T-helper 1 cell (primary cell): ENCODE results near the gene CSTA.

Source experiments
- DNase-seq, 5 donors: peaks; one replicate each; pipeline ENCODE4 v3.0.0-alpha.2; 2012 to 2020
- total RNA-seq, 4 donors: gene quantifications; one replicate each; lab custom pipeline; 2026; lab: John Stamatoyannopoulos, UW

CSTA gene, protein sequence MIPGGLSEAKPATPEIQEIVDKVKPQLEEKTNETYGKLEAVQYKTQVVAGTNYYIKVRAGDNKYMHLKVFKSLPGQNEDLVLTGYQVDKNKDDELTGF
- 0 to 0.46 (median 0.13) reads per million in 4 donors for total RNA-seq

DNA sequence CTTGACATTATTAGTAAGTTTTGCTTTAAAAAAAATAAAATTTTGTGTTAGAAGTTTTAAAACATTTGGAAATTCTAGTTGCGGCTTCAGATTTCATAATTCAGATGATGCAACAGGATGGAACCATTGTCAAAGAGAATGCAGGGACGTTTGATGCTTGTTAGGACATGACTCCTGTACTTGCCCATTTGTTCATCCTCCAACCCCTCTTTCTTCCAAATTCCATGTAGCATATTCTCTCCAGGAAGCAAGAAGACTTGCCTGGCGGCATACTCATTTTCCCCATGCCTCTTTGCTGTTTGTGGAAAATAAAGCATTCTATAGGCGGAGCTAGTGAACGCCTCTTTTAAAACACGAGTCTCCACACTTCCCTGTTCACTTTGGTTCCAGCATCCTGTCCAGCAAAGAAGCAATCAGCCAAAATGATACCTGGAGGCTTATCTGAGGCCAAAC is at the start of gene CSTA:
Gene CSTA (plus strand): TSS at position 378 of the 453 bp plus-strand sequence. CDS start 45 bp downstream, at position 423.
- no peak for DNase-seq

DNA sequence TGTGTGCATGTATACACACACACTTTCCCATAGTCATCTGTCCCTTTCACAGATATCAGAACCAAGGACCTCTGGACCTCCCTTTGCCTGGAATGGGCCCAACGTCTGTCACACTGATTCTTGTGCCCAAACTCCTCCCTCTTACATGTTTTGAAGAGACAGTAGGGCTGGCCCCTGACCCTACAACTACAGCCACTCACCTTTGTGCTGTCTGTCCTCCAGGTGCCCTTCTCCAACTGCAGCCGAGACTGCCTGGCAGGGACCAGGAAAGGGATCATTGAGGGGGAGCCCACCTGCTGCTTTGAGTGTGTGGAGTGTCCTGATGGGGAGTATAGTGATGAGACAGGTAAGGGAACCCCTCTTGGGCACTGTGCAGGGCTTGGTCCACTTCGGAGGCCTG is 43.2 kb upstream of the CSTA start:
- DNase-seq: no peak

DNA sequence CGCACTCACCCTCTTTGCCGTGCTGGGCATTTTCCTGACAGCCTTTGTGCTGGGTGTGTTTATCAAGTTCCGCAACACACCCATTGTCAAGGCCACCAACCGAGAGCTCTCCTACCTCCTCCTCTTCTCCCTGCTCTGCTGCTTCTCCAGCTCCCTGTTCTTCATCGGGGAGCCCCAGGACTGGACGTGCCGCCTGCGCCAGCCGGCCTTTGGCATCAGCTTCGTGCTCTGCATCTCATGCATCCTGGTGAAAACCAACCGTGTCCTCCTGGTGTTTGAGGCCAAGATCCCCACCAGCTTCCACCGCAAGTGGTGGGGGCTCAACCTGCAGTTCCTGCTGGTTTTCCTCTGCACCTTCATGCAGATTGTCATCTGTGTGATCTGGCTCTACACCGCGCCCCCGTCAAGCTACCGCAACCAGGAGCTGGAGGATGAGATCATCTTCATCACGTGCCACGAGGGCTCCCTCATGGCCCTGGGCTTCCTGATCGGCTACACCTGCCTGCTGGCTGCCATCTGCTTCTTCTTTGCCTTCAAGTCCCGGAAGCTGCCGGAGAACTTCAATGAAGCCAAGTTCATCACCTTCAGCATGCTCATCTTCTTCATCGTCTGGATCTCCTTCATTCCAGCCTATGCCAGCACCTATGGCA is 41.1 kb upstream of the CSTA start:
- no peak for DNase-seq

DNA sequence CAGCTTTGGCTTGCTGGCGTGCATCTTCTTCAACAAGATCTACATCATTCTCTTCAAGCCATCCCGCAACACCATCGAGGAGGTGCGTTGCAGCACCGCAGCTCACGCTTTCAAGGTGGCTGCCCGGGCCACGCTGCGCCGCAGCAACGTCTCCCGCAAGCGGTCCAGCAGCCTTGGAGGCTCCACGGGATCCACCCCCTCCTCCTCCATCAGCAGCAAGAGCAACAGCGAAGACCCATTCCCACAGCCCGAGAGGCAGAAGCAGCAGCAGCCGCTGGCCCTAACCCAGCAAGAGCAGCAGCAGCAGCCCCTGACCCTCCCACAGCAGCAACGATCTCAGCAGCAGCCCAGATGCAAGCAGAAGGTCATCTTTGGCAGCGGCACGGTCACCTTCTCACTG is 40.6 kb upstream of the CSTA start:
- DNase-seq: no peak

DNA sequence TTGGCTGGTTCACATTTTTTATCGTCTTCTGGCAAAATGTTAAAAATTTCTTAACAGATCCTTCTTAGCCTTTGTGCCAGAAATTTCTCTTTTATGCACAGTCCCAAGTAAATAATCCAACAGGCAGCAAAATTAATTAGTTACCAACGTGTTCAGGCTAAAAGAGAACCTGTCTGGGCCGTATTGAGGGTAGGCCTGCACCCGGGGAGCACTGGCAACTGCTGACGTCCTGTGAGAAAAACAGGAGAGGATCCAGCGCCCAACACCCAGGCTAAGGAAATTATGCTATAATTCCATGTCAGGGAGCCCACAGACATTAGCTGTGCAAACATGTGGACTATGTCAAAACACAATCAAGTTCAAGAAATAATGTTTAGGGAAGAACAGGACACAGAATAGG is 30.7 kb upstream of the CSTA start:
- DNase-seq: no peak

DNA sequence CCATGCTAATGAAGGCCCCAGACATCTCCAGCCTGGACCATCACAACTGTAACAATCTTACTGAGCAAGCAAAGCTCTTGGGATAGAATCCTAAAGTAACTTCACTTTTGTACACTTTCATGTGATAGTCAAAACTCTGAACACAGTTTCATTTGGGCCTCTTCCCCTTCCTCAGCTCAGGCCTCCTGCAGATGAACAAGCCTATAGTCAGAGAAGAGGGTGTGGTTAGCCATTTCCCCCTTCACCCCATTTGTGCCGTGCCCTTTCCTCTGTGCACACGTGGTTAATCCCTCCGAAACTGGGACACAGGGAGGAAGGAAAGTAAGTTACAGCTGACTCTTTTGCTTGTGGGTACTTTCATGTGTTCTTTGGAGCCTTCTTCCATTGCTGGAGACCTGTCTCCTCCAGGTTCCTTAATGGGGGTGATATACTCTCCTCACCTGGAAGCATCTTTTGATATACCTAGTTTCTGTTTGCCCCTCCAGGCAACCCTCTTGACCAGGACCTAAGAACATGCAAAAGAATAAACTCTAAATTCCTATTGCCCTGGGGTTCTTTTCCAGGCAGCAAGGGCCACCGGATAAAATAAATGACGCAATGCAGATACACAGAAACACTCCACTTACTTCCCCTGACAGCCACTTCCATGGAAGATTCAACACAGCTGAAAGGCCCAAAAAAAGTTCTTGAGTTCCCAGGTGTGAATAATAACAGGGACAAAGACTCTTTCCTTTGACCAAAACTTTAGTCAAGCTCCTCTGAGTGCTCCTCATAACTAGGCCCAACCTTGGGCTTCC is 29.6 kb upstream of the CSTA start:
- peak in 1 of 5 donors; percentile 33 for DNase-seq

DNA sequence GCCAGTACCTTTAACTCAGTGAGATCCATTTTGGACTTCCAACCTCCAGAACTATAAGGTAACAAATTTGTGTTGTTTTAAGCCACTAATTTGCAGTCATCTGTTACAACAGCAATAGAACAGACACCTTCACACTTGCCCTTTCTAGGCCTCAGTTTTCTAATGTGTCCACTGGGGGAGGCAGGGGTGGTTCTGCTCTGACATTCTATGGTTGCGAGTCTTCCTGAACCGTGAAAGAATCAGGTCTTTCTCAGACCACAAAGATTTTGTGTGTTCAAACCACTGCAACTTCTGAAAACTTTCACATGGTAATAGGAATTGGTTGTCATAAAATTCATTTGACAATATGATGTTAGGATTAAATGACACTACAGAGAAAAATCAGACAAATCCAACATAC is 26.8 kb upstream of the CSTA start:
- DNase-seq: peak in 1 of 5 donors; percentile 35

DNA sequence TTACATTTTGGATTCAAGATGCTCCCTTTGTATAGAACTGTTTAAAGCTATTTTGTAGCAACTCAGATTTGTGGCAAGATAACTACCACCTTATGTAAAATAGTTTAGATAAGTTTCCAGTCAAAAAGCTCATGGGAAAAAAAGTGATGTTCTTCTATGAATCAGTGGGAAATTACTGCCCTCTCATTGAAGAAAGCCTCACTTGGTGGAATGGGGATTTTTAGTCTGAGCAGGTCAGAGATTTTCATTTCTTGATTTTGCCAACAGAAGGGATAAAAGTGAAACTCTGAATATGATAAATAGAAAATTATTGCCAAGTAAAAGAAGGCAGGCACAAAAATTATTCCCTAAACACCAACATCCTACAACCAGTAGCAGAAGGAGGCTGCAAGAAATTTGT is 25.8 kb upstream of the CSTA start:
- DNase-seq: no peak

DNA sequence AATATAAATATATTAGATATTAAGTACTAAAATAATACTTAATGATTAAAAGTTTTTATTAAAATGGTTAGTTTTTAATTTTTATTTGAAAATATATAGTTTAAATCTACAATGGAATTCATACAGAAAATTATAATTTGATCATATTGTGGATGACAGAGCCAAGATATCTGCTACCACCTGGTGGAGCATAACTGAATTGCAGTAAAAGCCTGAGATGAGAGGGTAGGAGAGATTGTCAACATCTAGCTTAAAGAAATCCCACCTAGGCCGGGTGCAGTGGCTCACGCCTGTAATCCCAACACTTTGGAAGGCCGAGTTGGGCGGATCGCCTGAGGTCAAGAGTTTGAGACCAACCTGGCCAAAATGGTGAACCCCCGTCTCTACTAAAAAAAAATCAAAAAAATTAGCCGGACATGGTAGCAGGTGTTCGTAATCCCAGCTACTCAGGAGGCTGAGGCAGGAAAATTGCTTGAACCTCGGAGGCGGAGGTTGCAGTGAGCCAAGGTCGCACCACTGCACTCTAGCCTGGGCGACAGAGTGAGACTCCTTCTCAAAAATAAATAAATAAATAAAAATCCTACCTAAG is 25.1 kb upstream of the CSTA start:
- peak in 2 of 5 donors; percentile 30 to 57 for DNase-seq

DNA sequence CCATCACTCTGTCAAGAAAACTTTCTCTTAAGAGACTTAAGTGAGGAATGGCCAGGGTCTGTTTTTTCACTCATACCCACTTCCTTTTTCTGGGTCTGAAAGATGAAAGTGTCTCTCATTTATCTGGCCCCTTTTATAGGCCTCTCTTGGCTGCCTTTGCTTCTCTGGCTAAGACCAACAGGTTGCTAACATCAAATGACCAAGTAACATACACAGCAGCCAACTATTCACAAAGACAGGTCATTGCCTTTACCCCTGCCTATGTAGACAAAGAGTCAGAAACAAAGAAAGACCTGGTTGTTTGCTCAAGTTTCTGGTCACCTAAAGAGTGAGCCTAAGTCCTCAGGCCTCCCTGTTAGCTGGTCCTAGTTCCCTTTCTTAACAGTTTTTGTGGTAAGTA is 24.0 kb upstream of the CSTA start:
- DNase-seq: no peak

DNA sequence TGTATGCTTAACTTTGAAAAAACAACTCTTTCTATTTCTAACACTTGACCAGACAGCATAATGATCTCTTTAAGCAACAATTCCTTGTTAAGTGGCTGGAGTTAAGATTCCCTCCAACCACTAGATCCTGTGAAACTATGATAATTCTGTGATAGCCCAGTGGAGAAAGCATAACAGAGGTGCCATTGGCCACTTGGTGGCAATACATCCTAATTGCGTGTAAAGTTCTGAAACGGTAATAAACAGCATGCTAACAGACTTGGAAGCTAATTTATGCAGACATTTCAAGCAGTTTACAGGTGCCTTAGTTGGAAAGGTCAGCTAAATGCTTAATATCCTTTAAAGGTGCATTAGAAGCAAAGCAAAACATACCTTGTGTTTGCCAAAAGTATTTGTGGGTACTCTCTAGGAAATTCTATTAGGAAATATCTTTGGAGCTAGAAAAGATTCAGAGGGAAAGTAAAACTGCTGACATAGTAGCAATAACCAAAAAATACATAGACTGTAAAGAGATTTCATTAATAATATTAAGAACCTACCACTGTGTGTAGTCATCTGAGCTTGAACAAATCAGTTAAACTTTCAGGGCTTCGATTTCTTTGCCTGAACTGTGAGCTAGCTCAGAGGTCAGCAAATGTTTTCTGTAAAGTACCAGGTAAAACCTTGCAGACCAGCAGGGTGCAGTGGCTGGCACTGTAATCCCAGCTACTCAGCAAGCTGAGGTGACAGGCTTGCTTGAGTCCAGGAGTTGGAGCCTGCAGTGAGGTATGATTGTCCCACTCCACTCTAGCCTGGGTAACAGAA is 19.0 kb upstream of the CSTA start:
- DNase-seq: peak in 1 of 5 donors; percentile 23

DNA sequence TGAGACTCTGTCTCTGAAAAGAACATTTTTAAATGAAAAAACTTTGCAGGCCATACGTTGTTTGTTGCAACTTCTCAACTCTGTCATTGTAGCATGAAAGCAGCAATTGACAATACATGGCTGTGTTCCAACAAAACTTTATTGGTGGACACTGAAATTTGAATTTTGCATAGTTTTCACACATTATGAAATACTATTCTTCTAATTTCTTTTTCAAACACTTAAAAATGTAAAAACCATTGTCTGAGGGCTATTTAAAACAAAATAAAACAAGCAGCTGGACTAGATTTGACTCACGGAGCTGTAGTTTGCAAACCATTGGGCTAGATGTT is 18.5 kb upstream of the CSTA start:
- DNase-seq: no peak

DNA sequence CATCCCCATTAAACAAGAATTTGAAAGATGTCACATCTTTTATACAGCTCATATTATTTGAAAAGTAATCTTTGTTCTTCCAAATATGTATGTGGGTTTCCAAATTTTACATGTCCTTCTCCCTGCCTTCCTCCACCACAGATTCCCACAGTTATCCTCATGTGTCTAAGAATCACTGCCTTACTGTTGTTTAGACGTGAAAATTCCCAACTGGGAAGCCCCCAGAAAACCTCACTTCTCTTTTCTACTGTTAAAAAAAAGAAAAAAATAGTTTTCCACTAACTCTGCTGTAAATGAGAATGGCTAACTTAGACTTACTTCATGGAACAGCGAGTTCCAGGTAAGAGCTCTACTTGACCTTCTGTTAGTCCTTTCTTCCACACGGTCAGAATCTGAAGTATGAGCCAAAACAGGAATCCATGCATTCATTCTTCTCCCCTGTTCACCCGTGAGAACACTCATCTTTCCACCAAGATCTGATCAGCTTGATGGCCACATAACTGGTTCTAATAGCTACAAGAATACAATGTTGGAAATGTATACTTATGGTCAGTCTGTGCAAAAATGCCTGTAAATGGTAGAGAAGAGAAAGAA is 17.9 kb upstream of the CSTA start:
- no peak for DNase-seq

DNA sequence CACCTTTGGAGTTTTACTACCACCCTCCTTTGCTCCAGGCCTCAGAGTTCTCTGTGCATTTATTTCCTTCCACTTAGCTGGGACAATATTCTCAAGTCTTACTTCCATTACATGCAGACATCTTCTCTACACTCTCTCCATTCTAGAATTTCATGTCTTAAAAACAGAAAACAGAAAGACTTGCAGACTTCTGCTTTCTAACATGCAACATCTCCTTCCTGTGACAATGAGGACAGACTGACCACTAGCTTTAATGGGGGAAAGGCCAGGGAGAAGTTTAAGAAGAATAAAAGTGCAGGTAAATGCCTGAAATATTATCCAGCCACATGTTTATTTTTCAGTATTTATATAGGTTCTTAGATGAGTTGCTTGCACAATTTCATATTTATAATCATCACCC is 17.1 kb upstream of the CSTA start:
- no peak for DNase-seq

DNA sequence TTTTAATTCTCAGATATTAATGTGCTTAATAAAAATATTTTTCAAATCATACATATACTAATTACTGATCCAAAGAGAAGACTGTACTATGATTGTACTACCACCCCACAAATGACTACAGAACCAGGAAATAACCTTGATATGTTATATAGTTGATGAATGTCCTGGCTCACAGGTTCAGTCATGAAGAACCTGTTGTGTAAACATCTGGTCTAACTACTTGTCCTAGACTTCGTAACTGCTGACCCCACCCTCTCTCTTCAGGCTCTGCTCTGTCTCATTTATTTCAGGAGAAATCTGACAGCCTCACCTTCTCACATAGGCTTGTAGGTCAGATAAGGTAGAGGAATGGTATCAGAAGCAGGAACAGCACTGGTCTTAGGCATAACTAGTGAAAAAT is 14.7 kb upstream of the CSTA start:
- DNase-seq: no peak

DNA sequence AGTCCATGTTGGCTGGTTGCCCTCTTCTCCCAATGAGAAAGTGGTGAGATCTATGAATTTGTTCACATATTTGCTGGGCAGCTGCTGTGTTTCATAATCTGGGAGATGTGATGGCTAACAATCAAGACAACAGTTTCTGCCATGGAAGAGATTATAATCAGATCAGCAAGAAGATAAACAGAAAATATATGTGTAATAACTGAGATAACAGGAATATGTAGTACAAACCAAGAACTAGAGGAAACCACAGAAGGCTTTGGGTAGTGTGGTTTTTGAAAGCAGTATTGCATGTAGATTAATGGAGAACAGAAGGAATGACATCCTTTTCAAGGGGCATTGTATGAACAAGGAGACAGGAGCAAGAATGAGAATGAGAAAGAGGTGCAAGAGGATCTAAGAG is 12.2 kb upstream of the CSTA start:
- peak in 1 of 5 donors; percentile 36 for DNase-seq

DNA sequence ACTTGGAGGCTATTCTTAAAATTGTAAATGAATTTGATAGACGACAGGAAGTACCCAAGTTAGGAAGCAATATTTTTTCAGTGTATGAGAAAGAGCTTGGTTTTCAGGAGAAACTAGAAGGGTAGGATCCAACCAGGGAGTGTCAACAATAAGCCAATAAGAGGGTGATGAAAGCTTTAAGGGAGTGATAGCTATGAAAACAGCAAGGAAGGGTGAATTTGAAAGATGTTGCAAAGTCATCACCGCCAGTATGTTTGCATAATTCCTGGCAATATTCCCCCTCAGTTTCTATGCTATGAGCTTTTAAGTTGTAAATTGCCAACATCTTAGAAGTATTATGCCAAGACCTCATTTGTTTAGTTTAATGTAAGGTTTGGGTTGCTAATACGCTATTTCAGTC is 11.8 kb upstream of the CSTA start:
- no peak for DNase-seq

DNA sequence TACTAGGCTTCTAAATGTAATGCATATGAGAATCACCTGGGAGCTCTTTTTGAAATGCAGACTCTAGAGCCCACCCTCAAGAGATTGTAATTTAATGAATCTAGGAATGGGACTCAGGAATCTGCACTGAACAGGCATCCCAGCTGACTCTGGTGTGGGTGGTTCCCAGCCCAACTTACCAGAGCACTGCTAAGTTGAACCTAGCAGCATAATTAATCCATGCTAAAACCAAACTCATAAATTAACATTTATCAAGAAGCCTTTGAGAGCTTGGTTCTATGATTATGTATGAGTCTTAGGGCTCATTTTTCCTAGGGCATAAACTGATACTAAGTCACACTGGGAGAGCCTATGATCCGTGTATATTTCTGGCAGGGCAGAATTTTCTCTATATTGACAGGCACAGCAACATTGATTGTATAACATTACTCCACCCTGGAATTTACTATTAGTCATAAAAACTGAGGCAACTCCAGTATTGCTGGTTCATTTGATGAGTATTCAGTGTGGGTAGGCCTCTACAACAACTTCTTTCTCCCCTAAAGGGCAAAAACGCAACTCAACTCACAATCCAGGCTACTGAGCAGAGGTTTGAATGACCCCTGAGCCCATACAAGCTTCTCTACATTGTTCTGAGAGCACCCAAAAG is 10.7 kb upstream of the CSTA start:
- no peak for DNase-seq

DNA sequence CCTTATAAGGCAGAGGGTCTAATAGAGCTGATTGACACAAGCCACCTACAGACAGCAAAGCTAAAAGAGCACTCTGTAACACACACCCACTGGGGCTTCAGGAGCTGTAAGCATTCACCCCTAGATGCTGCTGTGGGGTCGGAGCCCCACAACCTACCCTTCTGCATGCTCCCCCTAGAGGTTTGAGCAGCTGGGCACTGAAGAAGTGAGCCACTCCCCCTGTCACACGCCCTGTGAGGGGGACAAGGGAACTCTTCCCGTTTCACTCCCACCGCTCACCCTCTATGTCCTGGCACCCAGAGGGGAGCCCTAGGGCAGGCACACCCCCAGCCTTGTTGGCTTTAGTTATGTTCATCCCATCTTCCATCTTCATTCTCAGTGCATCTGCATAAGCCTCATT is 9.4 kb upstream of the CSTA start:
- no peak for DNase-seq

DNA sequence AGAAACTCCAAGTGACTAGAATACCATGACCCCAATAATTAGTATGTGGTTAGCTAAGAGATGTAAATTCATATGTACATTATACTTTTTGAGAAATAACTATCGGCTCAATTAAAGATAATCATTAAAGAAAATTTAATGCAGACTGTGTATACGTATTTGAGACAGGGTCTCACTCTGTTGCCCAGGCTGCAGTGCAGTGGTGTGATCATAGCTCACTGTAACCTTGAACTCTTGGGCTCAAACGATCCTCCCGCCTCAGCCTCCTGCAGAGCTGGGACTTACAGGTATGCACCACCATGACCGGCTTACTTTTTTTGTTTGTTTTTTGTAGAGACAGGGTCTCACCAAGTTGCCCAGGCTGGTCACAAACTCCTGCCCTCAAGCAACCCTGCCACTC is 8.7 kb upstream of the CSTA start:
- no peak for DNase-seq

DNA sequence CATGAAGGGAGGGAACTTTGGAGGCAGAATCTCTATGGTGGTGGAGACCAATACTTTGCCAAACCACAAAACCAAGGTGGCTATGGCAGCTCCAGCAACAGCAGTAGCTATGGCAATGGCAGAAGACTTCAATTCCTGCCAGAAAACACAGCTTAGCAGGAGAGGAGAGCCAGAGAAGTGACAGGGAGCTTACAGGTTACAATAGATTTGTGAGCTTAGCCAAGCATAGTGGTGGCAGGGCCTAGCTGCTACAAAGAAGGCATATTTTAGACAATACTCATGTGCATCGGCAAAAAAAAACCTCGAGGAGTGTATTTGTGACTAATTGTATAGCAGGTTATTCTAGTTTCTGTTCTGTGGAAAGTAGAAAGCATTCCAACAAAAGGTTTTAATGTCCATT is 6.4 kb upstream of the CSTA start:
- no peak for DNase-seq
